T-helper 9 cell (primary cell): Measurements from ENCODE around the gene NOS2.

Experiments
- DNase-seq: peaks from one replicate; pipeline ENCODE4 v3.0.0-alpha.2; 2020

NOS2 gene

GRCh38 chr17:27818401-27819105 lies 18.2 kb upstream of the NOS2 start:
- no peak for DNase-seq

DNA sequence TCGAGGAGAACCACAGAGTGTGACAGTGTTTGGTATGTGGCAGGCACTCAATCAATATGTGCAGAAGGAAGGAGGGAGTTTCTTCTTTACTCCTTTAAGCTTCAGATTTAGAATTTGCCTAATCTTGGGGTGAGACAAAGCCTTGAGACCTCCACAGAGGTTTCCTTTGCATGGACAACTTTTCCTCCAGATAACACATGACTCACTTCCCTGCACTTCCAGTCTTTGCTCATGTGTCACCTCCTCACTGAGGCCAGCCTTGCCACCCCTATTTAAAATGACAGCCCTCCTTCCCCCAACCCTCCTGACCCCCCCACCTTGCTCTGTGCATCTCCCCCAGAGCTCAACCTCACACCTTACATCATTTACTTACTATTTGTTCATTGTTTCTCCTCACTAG lies 17.4 kb upstream of the NOS2 start:
- DNase-seq: no peak

DNA sequence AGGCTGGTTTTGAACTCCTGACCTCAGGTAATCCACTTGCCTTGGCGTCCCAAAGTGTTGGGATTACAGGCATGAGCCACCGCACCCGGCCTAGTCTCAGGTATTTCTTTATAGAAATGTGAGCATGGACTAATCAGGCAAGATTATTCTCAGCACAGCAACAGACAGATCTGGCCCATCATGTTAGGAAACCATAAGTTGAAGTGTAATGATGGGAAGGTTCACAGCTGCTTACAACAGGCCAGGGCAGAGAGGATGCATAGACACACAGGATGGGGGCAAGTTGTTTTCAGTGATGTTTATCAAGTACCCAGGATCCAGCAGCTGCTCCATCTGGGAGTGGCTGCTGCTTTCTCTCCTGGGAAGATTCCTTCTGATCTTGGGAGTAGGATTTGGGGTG lies 16.6 kb upstream of the NOS2 start:
- DNase-seq: no peak

DNA sequence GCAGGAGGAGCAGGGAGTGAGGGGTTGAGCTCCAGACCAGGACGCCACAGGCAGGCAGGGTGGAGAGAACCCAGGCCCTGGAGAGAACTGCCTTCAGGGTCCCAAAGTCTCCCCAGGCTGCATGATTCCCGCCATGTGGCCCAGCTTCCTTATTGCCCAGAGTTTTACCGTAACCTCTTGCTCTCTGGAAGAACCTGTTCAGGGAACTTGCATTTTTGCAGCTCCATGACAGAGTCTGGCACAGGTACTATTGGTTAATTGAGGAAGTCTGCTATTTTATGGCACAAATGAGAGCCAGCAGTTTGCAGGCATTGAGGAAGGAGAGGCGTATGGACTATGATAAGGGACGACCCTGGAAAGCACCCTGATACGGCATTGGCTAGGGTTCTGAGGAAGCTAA lies 11.6 kb upstream of the NOS2 start:
- DNase-seq: no peak

DNA sequence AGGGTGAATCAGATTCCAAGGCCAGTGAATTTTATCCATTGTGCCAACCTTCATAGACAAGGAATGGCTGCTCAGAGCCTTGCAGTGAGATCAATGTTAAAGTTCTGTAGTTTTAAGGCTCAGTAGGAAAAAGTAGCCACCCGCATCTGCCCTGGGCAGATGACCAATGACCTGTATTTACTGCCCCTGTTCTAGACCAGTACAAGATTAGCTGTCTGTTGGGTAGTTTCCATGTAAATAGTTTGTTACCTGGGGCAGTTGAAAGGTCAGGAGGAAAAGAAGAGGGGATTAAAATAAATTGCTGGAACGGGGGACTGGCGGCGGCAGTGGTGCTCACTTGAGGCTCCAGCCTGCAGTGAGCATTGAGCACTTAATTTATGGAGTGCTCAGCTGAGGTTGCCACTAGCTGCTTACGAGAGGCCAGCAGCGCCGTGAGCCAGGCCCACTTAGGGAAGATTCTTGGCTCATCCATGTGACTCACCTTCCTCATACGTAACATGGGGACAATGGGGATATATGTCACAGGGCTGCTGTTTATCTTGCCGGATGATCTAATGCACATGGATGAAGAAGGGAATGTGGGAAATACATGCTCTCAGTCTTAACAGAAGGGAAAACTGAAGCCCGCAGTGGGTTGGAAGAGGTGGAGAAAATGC lies 10.7 kb upstream of the NOS2 start:
- no peak for DNase-seq

- DNase-seq: no peak
These were observed 10.0 kb upstream of the NOS2 start for GRCh38 chr17:27810211-27810901.

- no peak for DNase-seq
These were observed 9.2 kb upstream of the NOS2 start for GRCh38 chr17:27809555-27809954.

DNA sequence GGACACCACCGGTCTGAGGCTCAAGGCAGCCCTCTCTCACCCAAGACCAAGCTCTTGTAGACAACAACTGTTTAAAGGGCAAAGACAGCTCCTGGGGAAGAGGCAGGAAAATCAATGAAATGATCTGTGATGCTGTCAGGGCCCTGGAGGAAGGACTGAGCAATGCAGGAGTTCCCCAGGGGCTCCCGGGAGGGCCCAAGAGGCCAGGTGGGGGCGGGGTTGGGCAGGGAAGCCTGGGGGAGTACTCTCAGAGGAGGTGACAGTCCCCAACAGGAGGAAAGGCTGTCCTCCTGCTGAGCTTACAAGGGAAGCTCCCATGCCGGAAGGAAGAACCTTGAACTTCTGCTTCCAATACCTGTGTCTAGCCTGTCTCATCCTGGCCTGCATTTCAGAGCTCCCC lies 8.3 kb upstream of the NOS2 start:
- DNase-seq: no peak

- DNase-seq: peak; percentile 25
These were observed 7.5 kb upstream of the NOS2 start for GRCh38 chr17:27807567-27808470.

DNA sequence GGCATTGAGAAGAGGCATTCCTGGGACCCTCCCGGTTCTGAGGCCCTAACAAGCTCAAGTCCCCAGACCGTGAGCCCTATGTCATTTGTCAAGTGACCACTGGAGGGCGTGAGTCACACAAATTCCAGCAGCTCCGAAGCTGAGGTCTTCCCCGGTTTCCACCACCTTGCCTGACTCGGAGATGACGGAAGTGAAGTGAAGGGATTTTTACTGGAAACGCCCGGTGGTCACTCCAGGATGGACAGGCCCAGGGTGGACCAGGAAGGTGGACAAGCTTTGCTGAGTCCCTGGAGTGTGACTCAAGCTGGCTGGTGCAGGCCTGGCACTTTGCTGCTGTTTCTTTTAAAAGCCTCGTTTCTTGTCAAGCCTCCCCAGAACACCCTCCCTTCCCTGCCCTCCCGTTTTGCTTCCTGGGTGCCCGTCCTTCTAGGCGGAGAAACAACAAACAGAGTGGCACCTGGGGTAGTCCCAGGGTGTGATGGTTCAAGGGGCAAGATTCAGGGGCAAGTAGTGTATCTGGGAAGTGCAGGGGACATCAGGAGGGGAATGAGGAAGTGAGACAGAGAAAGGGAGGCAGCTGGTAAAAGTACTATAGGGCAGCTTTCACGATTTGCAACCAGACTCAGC lies 5.3 kb upstream of the NOS2 start:
- peak; percentile 65 for DNase-seq

DNA sequence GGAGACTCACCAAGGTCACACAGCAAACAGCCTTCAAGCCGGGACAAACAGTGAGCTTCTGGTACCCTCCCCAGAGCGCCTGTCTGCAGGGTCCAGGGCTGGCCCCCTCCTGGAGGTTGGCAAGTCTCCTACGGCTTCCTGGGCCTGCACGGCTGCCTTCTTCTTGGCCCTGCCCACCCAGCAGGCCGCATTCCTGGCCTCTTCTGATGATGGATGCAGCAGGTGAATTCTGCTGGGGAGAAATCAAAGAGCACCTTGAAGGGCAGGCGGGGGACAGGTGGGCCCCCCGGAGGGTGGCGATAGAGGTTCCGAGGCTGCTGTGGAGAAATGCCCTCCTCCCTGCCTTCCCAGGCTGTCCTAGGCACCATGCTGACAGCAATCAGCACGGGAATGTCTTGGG lies 3.8 kb upstream of the NOS2 start:
- DNase-seq: no peak

- DNase-seq: no peak
These were observed 2.8 kb upstream of the NOS2 start for GRCh38 chr17:27802962-27803680.

- no peak for DNase-seq
These were observed 1.7 kb upstream of the NOS2 start for GRCh38 chr17:27802033-27802432.

DNA sequence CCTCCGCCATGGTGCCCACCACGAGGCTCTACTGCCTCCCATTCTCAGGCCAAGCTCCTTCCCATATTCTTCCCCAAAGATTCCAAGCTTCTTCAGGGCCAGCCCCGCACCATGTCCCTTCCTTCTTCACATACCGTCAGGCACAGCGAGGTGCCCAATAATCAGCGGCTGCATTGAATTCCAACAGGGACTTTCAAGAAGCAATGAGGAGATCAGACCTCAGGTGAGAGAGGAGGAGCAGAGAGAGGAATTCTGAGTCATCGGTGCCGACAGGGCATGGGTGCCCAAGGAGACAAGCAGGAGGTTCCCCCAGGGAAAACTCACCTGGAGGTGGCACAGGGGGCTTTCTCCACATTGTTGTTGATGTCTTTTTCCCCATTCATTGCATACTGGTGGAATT lies 2.0 kb downstream of the NOS2 start:
- DNase-seq: no peak

DNA sequence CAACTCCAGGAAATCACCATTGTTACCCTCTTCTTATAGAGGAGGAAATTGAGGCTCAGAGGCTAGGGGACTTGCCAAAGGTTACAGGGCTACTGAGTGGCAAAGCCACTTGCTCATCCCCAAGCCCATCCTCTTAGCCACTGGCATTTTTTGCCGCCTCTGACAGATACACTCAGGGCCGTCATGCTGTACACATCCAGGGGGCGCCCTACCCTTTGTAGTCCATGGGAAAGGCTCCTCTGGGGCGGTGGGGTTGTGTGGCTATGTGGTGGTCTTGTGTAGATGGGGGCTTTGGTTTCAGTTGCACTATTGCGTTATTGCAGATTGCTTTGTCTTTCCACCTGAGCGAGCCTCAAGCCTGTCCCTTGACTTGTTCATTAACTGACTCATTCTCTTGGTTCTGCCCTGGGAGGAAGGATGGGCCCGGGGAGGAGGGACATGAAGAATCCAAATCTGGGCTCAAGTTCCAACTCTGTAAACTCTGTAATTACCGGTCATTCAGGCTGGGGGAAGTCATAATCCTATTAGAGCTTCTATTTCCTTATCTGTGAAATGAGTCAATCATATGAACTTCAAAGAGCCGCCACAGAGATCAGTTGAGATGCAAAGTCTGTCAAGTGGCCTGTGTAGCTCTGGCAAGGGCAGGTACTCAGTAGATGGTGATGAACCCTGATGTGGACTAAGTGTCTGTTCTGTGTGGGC lies 2.8 kb downstream of the NOS2 start:
- DNase-seq: no peak

DNA sequence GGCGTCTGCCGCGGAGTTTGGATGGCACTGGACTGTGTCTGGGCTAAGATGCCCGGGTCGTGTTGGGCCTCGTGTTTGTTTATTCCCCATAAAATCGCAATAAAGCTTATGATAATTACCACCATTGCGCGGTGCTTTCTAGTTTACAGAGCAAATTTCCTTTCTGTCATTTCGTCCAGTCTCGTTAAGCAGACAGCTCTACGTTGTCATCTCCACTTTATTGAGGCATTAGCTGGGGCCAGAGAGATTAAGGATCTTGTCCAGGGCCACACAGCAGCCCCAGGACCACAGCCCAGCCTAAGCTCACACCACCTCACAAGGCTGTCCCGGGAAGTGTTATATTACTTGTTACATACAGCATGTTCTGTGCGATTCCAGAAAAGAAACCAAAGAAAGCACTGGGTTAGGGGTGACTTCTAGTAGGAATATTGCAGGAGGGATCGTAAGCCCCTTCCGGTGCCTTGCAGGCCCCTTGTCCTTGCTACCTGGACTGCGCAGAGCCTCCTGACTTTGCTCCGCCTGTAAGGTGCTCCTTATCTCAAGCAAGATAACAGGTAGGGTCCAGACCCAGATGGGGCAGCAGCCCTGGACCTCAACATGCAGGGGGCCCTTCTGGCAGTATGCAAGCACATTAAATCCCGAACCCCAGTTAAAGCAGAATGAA lies 6.3 kb downstream of the NOS2 start:
- no peak for DNase-seq

- DNase-seq: no peak
These were observed 7.0 kb downstream of the NOS2 start for GRCh38 chr17:27793168-27793905.

- no peak for DNase-seq
These were observed 8.2 kb downstream of the NOS2 start for GRCh38 chr17:27792095-27792494.

DNA sequence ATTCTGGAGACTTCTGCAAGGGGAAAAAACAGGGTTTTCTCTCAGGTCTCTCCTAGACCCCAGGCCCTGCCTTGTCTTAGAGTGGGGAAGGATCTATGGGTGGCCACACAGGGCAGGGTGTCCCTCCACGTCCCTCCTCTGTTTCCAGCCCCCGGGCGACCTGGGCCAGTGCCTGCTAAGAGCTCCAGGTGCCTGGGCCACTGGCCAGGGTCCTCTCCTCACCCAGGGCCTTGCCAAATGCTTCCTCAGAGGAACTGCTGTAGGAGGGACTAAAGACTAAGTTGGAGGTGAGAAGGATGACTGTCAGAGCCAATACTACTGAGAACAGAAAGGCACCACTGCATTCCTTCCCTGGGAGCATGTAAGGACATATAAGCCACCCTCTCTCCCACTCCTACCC lies 11.4 kb downstream of the NOS2 start:
- no peak for DNase-seq
